Suppressor macrophage (primary cell): Measurements from ENCODE around the gene ADGRA1.

ENCODE experiments used
- DNase-seq, 4 experiments: peaks; one replicate each; pipeline ENCODE4 v3.0.0-alpha.2; 2020 to 2022

The ADGRA1 gene

GRCh38 chr10:133076274-133077038 lies 11.3 kb upstream of the ADGRA1 start:
- no peak for DNase-seq

- DNase-seq, result no peak
These were observed 7.7 kb upstream of the ADGRA1 start for GRCh38 chr10:133079836-133080682.

DNA sequence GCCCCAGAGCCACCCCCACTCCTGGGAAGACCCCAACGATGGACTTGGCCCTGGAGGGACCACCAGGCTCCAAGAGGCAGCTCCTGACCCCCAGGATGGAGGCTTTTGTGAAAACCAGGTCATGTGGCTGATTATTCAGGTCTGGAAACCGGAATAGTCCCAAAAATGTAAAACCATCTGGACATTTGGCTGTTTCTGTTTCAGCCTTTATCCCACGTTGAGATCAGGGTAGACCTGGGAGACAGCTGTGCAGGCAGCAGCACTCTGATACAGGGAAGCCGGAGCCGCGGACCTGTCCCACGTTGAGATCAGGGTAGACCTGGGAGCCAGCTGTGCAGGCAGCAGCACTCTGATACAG lies 7.1 kb upstream of the ADGRA1 start:
- DNase-seq, result no peak

GRCh38 chr10:133081636-133082035 lies 6.1 kb upstream of the ADGRA1 start:
- DNase-seq, result no peak

- DNase-seq, result no peak
These were observed 4.9 kb upstream of the ADGRA1 start for GRCh38 chr10:133082685-133083421.

DNA sequence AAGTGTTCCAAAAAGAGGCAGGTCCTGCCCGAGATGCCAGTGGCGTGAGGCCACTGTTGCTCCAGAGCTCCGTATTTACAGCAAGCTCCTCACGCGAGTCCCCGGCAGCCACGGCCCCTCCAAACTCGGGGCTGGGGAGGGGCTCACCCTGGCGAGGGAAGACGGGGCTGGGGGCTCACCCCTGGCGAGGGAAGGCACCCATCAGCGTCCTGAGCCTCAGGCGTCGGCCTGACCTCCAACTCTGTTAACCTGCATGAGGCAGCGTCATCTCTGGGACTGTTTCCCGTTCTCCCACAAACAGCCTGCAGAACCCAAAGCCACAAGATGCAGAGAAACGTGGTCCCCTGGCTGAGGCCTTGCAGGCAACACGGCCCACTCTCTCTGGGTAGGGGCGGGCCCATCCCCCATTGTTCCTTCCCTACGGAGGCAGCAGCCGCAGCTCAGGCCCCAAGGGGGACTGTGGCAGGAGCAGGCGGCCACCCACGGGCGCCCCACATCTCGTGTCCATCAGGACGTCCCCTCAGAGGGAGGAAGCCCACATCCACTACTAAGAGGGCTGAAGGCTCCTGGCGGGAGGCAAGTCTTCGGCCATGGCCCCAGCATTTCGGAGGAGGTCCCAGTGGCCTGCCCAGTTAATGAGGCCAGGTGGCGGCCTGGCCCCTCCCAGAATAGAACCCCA lies 4.2 kb upstream of the ADGRA1 start:
- DNase-seq, result no peak

DNA sequence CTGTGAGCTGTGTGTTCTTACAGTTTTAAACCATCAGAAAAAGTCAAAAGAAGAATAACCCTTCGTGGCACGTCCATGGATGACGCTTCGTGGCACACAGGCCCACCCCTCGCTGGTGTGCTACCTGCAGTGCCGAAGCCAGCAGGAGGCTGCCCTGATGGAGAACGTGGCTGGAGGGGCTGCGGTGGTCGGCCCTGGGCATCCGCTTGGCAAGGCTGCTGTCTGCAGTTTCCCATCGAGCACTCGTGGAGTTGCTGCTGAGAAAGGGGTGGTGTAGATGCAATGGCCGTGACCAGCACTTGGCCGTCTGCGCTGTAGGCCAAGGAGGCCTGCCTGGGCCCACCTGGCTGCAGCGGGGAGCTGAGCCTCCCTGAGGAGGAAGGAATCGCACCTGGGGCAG lies 3.2 kb upstream of the ADGRA1 start:
- no peak for DNase-seq

DNA sequence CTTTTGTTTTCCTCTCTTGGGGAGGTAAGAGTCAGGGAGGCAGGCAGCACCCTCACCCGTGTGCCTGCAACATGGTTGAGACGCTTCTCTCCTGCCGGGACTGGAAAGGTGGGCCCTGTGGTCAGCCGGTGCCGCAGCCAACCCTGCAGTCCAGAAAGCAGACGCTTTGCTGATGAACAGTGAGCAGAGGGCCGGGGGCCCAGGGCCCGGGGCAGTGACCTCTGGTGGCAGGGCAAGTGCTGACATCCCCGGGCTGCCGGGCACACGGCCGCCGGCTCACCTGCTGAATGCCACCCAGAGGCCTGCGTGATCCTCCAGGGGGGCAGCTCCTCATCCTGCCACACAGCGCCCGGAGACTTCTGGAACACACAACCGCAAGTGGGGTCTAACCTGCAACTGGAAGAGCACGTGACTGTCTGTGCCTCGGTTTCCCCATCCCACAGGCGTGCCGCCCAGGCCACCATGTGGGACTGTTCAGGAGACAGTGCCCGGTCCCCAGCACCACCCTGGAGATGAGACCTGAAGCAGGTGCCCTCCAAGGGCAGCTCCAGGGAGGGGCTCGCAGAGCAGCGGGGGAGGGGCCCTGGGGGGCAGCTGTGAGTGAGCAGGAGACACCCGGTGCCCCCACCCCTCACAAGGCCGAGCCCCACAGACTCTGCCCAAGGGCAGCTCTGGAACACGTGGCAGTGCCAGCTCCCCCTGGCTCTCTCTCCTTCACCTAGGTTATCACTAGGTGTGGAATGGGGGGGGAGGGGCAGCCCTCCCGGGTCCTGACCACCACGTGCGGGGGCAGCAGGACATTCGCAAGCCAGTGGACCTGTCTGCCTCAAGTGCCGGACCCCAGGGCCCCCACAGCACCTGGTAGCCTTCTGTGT lies 2.2 kb upstream of the ADGRA1 start:
- DNase-seq, result peak in 1 of 4 experiments; percentile 21

GRCh38 chr10:133086247-133086646 lies 1.5 kb upstream of the ADGRA1 start:
- no peak for DNase-seq

DNA sequence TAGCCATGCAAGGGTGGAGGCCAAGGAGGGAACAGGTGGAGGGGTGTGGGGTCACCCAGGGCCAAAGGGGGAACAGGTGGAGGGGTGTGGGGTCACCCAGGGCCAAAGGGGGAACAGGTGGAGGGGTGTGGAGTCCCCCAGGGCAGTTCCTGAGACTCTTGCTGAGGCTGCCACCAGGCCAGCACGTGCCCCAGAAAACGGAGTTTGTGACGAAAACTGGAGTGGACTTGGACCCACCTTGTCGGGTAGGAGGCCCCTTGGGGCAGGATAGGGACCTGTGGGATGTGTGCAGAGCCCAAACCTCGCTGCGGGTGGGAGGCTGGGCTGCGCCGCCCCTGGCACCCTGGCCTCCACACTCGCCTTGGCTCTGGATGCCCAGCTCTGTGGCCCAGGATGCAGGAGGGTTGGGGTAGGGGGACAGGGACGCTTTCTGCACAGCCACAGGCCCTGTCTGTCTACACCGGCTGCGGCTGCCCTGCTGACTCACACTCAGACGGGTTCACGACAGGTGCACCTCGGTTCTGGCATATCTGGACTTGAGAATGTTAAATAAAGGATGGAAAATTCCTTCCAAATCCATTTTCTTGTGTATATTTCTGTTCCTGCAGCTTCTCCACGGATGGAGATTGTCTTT lies 562 bp upstream of the ADGRA1 start:
- DNase-seq, result no peak

GRCh38 chr10:133088179-133088955 lies 643 bp downstream of the ADGRA1 start:
- DNase-seq, result no peak

GRCh38 chr10:133088956-133089800 lies 1.5 kb downstream of the ADGRA1 start:
- no peak for DNase-seq

DNA sequence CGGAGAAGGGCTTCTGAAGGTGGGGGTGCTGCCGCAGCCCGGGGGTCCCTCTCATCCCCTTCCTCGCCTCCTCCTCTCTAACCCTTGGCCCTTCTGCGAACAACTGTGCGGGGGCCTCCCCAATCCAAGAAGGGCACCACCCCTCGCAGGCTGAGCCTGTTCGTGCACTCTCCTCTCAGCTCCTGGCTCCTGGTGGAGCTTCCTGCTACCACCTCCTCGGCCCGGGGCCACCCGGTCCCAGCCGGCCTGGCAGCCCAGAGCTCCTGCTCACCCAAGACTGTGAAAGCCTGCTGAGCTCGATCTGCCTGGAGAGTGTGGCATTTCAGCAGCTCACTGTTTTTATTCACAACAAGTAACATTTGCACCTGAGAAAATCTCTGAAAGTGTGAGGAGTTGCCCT lies 2.4 kb downstream of the ADGRA1 start:
- no peak for DNase-seq

DNA sequence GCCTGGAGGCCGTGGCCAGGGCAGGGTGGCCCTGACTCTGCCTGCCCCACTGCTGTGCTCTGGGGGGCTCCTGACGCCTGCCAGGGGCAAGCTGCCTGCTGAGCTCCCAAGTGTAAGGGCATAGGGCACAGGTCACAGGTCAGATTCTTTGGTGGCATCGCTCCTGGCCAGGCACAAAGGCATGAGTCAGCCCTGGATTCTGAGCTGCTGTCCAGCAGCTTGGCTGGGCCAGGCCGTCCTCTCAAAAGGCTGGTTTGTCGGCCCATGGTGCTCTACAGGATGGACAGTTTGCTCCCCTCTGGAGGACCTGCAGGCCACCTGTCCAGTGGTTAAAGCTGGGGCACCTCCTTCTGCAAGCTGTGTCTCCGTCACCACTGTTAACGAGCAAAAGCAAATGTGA lies 2.9 kb downstream of the ADGRA1 start:
- no peak for DNase-seq

DNA sequence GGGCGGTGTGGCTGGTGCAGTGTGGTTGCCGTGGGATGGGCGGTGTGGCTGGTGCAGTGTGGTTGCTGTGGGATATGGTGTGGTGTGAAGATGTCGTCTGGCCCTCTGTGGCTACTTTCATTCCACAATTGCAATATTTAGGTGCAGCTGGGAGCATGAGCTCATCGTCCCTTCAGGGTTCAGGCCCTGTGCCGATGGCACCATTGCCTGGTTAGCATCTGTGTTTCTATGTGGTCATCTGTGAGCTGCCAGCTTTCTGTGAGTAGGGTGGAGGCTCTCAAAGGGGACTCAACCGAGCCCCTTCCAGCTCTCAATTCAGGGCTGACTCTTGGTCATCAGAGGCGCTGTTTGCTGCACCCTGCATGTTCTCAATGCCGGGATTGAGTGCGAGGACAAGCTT lies 3.6 kb downstream of the ADGRA1 start:
- no peak for DNase-seq

DNA sequence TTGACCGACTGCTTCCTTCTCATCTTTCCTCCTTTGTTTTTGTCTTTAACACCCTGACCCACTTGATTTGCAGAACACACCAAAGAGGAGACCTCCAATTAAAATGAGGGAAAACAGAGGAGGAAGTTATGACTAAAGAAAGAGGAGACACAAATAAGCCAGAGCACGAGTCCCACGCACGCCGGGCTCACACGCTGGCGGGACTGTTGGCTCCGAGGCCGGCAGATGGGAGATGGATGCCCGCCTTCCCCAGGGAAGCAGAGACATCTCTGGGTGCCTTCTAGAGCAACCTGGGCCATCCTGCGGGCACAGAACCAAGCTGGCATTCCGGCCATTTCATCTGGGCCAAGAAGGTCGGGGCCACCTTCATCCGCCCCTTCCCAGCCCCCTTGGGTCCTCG lies 5.6 kb downstream of the ADGRA1 start:
- no peak for DNase-seq

GRCh38 chr10:133094286-133094685 lies 6.6 kb downstream of the ADGRA1 start:
- no peak for DNase-seq

GRCh38 chr10:133094866-133095265 lies 7.1 kb downstream of the ADGRA1 start:
- no peak for DNase-seq

DNA sequence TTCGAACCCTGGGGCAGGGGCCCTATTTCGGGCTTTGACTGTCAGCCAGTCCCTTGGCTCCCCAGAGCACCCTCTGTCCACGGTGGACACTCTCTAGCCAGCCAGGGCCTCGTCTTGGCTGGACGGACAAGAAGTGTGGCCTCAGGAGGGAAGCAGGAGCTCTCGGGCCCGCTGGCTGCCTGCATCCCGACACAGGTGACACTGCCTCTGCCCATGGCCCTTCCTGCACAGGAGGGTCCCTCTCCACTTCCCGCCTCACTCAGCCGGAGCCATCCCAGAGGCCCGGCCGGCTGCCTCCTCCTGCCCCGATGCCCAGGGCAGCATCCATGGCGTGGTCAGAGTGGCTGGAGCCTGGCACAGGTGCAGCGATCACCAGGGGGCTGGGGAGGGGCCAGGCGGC lies 7.9 kb downstream of the ADGRA1 start:
- no peak for DNase-seq
